HL-60/S4 treated with phorbol 12-myristate 13-acetate at 8.2 ng/mL for 4 days and 3 days (cell line): ENCODE data around the gene ZNF581.

Source experiments
- in situ Hi-C: fragments of 300-500 bp; cut with MboI; formaldehyde crosslinking; loops from 2 replicates; pipeline ENCODE4 v1.15.0; 2022; ENCODE audit warnings: low sequenced_read_pairs

ZNF581 gene, protein sequence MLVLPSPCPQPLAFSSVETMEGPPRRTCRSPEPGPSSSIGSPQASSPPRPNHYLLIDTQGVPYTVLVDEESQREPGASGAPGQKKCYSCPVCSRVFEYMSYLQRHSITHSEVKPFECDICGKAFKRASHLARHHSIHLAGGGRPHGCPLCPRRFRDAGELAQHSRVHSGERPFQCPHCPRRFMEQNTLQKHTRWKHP

DNA sequence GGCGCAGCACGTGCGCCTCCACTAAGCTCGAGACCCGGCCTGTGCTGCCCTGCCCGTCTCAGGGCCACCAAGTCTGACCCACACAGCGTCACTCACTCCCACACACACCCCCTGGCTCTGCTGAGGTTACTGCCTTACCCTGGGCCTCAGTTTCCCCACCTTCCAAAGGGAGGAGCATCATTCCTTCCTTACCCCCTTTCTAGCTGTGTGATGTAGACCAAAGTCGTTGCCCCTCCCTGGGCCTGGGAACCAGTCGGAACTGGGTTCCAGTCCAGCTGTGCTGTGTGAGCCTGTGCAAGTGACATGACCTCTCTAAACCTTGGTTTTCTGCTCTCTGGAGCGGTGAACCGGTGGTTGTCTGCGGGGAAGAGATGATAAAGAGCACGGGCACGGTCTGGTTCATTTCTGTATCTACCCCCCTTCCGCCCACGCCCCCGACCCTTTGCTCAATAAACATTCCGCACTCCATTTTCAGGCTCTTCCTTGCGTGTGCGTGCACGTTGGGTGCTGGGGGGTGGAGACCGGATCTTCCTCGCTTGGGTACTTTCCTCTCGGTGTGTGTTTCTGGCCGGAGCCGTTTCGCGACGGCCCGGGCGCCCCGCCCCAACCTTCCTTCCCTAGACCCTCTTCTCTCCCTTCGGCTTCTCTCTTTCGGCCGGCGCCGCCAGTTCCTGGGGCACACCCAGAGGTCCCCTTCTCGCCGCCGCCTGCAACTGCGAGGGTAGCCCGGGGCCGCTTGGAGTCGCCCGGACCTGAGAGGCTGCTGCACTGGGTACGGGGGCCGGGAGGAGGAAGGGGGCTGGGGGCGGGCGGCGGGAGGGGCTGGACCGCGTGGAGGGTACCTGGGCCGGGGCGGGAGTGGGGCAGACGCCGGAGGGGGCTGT is at the start of gene ZNF581:
Gene ZNF581 (plus strand): TSS at position 647 of the 884 bp plus-strand sequence. CDS start 923 bp downstream, outside the sequence.
- in situ Hi-C loops: no loop called here

DNA sequence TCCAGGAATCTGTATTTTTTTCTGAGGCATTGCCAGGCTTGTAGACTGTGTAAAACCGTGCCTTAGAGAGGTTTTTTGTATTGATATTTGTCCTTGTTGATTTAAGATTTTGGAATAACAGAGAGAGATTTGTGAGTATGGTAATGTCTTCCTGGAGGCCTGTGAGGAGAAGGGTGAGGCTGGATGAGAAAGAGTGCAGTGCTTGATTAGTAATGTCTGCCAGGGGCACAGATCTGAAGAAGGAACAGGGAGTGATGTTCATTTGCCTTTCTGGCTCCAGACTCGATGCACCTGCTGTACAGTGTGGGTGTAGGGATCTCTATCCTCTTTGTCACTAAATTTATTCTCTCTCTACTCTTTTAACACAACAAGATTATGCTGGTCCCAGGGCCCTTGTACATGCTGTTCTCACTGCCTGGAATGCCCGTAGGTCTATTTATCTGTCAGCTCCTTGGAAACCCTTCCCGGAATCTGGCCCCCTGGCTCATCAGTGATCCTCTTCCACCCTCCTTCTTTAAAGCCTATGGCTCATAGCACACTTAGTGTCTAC is 48.4 kb upstream of the ZNF581 start:
- in situ Hi-C loops: no loop called here

DNA sequence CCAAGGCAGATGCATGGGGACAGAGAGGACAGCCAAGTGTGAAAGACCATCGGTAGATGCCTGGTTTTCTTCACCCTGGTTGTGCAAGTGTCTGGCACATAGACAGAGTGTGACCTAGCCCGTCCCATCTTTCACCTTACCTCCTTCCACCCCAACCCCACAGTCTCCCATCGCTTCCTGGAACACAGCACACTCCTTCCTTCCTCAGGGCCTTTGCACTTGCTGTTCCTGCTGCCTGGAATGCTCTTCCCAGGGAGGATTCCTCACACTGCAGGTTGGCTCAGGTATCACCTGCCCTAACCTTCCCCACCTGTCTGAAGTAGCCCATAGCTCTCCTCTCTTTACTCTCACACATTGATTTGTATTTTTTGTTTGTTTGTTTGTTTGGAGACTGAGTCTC is 47.1 kb upstream of the ZNF581 start:
- in situ Hi-C loops: no loop called here

DNA sequence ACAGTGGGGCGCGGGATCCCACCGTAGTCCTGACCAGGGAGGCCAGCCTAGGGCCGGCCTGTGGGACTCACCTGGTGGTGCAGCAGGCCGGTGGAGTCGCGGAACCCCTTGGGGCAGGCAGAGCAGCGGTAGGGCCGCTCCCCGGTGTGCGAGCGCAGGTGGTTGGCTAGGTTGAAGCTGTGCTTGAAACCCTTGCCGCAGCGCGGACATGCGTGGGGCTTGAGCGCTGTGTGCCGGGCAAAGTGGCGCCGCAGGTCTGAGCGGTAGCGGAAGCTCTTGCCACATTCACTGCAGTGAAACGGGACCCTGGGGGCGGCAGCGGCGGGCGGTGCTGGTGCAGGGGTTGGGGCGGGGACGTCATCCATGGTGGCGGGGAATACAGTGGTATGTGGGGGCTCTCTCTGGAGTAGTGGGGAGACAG is 45.9 kb upstream of the ZNF581 start:
- in situ Hi-C loops: no loop called here

DNA sequence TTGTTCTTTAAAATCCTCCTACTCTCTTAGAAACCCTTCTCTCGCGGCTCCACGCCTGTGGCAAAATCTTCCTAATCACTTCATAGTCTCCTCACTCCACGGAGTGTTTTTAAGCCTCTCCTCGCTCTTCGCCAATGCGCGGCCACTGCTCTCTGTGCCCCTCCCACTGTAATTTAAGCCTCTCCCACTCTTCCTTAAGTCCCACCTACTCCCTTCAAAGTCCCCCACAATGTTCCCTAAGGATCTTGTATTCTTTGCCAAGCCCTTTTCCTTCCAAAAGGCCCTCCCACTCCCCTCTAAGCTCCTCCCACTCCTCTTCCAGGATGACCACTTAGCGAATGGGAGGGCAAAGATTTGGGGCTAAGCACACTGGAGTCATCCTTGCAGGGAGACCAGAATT is 45.4 kb upstream of the ZNF581 start:
- in situ Hi-C loops: no loop called here

DNA sequence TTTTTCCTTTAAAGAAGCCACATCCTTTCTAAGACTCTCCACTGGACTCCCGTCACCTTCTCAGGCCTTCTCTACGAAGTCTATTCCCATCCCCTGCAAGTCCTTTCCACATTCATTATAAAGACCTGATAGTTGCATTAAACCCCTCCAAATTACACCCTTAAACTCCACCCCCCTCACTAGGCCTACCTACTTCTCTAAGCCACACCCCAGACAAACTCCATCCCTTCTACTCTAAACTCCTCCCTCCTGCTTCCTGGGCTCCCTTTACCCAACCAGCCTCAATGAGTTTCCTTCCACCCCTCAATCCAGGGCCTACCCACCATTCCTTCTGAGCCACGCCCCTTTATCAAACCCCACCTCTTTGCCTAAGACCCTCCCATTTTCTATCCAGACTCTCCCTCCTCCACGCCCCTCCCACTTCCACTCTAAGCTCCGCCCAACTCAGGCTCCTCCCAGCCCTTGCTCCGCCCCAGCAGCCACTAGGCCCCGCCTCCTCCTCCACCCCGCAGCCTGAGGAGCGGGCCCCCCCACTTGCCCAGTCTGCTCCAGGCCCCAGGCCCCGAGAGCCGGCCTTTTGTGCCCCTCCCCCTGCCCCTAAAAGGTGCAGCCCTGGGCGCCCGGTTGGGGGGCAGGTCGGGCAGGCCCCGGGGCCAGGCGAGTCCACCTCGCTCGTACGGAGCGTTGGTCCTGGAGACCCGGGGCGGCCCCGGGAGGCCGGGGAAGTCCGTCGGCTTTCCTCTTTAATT is 44.6 kb upstream of the ZNF581 start:
- in situ Hi-C loops: no loop called here

DNA sequence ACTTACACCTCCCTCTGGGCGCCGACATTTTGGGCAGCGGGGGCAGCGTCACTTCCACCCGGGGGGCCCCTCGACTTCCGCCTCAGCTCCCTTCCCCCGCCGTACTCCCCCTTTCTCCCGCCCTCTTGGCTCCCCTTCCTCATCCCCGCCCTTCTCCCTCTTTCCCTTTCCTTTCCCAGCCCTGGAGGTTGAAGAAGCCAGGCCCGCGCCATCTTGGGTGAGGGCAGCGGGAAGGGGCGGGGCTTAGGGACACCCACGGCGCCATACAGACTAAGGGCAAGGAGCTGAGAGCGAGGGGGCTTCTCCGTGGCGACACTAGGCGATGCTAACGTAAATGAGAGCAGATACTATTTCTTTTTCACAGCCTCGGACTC is 44.0 kb upstream of the ZNF581 start, which contains the start of gene FIZ1:
Gene FIZ1 (minus strand): TSS at position 50 of the 374 bp plus-strand sequence. CDS start 1,652 bp downstream, outside the sequence.
- in situ Hi-C loops: no loop called here

DNA sequence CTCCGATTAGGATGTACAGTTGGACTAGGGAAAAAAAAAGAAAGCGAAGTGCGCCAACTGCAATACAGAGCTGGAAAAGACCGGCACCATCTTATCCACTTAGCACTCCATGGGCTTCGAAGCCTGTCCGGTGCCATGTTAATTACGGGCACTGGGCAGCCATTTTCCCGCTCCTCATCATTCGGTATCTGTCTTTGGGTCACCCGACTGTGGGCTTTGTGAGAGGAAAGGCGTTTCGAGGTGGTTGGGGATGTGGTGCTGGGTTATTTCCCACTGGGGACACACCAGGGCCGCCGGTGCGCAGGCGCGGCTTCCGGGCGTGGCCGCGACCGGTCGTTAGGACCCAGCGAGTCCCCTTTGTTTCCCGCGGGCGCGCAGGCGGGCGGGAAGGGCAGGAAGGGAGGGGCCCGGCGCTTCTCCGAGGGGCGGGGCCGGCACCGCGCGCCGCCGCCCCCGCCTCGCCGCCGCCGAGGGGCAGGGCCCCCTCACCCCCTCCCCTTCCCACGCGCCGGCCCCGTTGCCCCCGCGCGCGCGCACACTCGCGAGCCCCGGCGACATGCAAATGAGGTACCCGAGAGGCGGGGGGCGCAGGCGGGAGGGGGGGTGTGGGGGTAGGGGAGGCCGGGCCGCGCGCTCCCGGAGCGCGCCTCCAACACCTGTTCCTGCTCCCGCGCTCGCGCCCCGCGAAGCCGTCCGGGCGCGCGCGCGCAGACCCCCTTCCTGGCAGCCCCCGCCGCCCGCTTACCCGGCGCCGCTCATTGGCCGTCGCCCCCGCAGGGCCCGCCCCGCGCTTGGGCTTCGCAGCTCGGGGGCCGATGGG is 43.4 kb upstream of the ZNF581 start, which contains the start of gene ZNF524:
Gene ZNF524 (plus strand): TSS at position 447 of the 820 bp plus-strand sequence. CDS start 1,825 bp downstream, outside the sequence.
- in situ Hi-C loops: no loop called here

DNA sequence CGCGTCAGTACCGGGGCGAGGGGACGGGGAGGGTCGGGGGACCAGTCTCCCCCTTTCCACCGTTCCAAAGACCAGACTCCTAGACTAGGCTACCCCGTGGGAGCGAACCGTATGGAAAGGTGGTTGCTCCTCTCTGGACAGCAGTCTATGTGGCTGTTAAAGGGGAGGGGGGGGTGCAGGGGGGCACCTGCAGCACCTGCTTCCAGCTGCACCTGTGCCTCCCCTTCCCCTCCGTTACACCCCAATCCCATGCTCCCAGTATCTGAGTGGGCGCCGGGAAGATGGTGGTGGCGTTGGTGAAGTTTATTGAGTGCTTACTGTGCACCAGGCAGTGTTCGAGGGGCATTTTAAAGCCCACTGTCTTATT is 42.8 kb upstream of the ZNF581 start:
- in situ Hi-C loops: no loop called here

DNA sequence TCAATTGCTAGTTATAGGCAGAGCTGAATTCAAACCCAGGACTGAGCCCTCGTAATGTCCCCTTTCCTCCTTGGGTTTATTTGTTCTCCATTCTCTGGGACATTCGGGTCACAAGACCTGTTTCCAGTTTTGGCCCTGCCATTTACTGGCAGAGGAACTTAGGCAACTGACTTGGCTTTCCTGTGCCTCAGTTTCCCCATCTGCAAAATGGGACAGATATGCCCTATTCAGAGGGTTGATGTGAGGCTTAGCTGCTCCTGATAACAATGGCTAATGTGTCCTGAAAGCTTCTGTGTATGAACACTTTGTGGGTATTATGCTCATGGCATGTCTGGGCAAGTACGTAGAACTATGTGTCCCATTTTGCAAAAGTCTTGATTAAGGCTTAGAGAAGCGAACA is 42.4 kb upstream of the ZNF581 start:
- in situ Hi-C loops: no loop called here

DNA sequence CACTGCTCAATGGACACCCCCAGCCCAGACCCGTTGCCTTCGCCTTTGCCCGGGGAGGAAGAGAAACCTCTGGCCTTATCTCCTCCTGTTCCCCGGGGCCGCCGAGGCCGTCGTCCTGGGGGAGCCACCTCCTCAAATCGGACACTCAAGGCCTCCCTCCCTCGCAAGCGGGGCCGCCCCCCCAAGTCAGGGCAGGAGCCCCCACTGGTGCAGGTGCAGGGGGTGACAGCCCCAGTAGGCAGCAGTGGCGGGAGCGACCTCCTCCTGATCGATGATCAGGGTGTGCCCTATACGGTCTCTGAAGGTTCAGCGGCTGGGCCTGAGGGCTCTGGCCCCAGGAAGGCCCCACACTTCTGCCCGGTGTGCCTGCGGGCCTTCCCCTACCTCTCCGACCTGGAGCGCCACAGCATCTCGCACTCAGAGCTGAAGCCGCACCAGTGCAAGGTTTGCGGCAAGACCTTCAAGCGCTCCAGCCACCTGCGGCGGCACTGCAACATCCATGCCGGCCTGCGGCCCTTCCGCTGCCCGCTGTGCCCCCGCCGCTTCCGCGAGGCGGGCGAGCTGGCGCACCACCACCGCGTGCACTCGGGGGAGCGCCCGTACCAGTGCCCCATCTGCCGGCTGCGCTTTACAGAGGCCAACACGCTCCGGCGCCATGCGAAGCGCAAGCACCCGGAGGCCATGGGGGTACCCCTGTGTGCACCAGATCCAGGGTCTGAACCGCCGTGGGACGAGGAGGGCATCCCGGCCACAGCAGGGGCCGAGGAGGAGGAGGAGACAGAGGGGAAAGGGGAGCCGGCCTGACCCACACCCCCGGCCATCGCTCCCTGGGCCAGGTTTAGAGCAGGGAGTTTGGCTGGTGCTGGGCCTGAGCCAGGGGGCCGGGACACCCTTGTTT is 41.1 kb upstream of the ZNF581 start:
- in situ Hi-C loops: no loop called here

DNA sequence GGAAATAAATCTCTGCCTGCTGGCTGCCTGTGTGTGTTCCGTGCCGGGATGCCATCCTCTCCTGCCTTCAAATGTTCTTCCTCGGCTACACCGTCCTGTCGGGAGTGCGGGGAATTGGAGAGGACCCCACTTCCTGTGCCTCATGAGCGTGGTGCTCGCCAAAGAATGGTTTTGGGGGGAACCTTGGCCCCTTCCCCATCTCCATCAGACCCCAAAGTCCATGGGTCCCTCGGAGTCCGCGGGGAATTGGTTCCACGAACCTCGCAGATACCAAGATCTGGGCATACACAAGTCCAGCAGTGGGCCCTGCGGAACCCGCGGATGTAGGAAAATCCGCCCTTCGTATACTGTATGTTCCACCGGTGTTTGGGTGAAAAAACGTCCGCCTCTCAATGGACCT is 40.3 kb upstream of the ZNF581 start:
- in situ Hi-C loops: no loop called here

DNA sequence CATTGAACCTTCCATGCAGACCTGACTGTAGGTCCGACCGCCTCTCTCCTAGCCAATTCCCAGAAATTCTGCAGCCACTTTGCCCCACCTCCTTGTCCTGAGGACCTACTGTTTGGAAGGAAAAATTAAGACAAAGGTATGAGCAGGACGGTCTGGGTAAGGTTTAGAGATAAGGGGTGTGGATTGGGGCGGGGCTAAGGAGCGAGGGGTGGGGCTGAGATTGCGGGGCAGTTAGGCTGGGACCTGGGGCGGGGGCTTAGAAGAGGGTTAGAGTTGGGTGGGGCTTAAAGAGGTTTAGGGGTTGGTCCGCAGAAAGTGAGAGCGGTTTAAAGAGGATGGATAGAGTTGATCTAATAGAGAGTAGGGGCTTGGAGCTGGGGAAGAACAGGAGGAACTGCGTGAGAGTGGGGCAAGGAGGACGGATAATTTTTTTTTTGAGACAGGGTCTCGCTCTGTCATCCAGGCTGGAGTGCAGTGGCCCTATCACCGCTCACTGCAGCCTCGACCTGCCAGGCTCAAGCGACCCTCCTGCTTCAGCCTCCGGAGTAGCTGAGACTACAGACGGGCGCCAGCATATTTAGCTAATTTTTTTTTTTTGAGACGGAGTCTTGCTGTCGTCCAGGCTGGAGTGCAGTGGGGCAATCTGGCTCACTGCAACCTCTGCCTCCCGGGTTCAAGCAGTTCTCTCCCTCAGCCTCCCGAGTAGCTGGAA is 39.7 kb upstream of the ZNF581 start:
- in situ Hi-C loops: no loop called here

DNA sequence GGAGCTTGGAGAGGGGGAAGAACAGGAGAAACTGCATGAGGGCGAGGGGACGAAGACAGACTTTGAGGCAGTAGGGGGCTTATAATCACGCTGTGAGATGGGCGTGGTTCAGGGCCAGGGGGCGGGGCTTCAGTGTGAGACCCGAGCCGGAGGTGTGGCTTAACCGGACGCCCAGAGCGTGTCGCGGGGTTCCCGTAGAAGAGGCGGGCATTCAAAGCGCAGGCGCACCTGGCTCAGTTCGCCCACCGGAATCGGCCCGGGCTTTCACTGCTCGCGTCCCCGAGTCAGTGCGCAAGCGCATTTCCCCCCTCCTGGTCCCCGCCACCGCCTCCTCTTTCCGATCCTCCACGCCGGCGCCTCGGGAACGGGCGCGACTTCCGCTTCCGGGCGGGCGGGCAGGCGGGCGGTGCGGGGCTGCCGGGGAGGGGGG is 38.2 kb upstream of the ZNF581 start:
- in situ Hi-C loops: no loop called here

DNA sequence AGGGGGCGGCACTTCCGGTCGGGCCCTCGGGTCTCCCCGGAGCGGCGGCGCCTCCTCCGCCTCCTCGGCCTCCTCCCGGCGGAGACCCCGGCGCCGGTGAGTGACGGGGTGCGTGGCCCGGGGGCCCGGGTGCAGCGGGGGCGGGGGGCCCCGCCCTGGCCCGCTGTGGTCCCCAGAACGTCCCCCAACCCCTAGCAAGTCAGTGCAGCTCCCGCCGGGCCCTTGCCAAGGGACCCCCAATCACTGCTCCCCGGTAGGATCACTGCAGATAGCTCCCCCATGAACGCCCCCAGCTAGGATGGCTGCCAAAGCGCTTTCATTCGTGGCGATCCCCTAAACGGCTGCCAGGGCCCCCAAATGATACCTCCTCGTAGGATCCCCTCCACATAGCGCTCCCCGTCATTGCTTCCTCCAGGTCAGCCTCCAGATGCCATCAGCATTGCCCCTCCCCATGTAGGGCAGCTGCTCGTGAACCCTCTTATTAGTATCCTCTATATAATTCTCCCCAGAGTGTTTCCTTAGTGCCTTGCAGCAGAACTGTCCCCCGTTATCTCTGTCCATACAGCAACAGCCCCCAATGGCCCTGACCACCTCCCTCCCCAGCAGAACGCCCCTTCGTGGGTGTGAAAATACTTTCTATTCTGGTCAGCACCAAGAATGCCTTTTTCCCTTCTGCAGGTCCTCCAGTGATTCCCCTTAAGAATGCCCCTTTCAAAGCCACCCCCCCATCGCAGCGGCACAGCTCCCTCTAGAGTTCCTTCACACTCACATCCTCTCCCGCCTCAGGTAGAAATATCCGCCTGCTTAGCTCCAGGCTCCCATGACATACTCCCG is 37.6 kb upstream of the ZNF581 start, which contains the start of gene ZNF865:
Gene ZNF865 (plus strand): TSS at position 11 of the 834 bp plus-strand sequence. CDS start 7,972 bp downstream, outside the sequence.
- in situ Hi-C loops: no loop called here

DNA sequence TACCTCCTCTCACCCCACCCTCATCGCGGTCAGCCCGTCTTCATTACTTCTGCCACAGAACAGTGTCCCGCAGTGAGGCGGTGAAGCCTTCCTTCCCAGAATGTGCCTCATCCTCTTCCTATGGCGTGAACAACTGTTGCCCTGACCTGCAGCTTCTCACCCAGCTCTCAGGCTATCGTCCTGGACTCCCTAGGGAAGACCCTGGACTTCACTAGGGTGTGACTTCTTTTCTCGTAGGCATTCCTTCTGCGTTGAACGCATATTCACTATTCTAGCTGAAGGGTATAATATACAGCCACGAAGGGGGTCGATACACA is 37.0 kb upstream of the ZNF581 start:
- in situ Hi-C loops: no loop called here

DNA sequence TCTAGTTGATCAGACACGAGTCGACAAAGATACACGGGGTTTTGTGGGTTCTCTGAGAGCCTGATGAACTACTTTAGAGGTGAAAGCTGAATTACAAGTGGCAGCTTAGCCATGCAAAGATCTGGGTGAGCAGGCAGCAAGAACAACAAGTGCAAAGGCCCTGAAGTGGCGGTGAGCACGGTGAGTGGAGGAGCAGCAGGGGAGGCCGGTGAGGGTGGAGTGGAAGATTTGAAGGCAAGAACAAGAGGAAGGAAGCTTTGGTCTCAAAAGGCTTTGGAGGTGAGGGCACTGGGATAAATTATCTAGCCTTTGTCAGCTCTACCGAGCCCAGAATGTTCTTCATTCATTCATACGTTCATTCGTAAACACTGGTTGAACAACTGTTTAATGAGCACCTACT is 36.6 kb upstream of the ZNF581 start:
- in situ Hi-C loops: no loop called here

DNA sequence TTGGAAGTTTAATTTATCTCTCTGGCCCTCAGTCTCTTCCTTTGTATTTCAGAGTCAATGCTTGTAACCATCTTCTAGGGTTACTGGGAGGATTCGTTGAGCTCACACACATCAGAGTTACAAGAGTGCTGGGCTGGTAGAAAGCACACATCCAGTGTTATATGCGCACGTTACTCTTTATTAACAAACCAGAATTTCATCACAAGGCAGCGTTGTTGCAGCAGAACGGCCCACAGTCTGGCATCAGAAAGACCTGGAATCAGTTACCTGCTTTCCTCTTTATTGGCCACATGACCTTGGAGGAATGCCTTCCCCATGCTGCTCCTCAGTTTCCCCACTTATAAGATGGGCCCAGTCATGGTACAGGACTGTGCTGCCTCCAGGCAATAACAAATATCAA is 34.1 kb upstream of the ZNF581 start:
- in situ Hi-C loops: no loop called here
